PFSK-1 (cell line): ENCODE data around the gene FBXL13.

ENCODE experiments used
- FOXP2 ChIP-seq: optimal IDR thresholded peaks from 2 replicates; pipeline ENCODE3; 2011; ENCODE audit warnings: borderline replicate concordance, control low read depth, inconsistent platforms; ENCODE audit not compliant: insufficient read depth; ENCODE audit errors: extremely low read length, extremely low read depth
- POLR2AphosphoS5 ChIP-seq: IDR thresholded peaks from 2 replicates; pipeline ENCODE4 v1.6.1; 2012; ENCODE audit warnings: low read depth, mild to moderate bottlenecking, control low read depth, low read length, moderate library complexity
- REST ChIP-seq, 2 experiments: IDR thresholded peaks; 2 replicates each; pipeline versions ENCODE4 v1.6.1 to v1.8.0; 2011 to 2012; ENCODE audit warnings: low read depth in 2 of 2, low read length in 2 of 2, control low read depth in 1 of 2, inconsistent platforms in 1 of 2, mild to moderate bottlenecking in 1 of 2, moderate library complexity in 1 of 2; ENCODE audit not compliant: insufficient read depth in 1 of 2
- SIN3A ChIP-seq: IDR thresholded peaks from 2 replicates; pipeline ENCODE4 v1.6.1; 2012; ENCODE audit warnings: mild to moderate bottlenecking, low read length, moderate library complexity, borderline replicate concordance; ENCODE audit not compliant: insufficient read depth
- TAF1 ChIP-seq: IDR thresholded peaks from 2 replicates; pipeline ENCODE4 v1.6.1; 2012; ENCODE audit warnings: low read length, control low read depth, borderline replicate concordance; ENCODE audit not compliant: insufficient read depth

Gene FBXL13

GRCh38 chr7:103113164-103113563, 38.6 kb upstream of the FBXL13 start:
- TF ChIP-seq SIN3A (no peak), POLR2AphosphoS5 (no peak), FOXP2 (no peak), TAF1 (no peak), REST (IDR thresholded peaks at IDR 0.05; ENCODE audit: insufficient read depth in 1 of 2, low read depth in 2 of 2, low read length in 2 of 2) (no peak)

GRCh38 chr7:103106005-103106702, 31.6 kb upstream of the FBXL13 start:
- TF ChIP-seq POLR2AphosphoS5 (no peak), SIN3A (no peak), FOXP2 (no peak), REST (IDR thresholded peaks at IDR 0.05; ENCODE audit: insufficient read depth in 1 of 2, low read depth in 2 of 2, low read length in 2 of 2) (no peak), TAF1 (no peak)

GRCh38 chr7:103101543-103101942, 26.9 kb upstream of the FBXL13 start:
- TF ChIP-seq TAF1 (no peak), FOXP2 (no peak), SIN3A (no peak), REST (IDR thresholded peaks at IDR 0.05; ENCODE audit: insufficient read depth in 1 of 2, low read depth in 2 of 2, low read length in 2 of 2) (no peak), POLR2AphosphoS5 (no peak)

- TF ChIP-seq REST (IDR thresholded peaks at IDR 0.05; ENCODE audit: insufficient read depth in 1 of 2, low read depth in 2 of 2, low read length in 2 of 2): no peak
- no peak for TF ChIP-seq SIN3A
- no peak for TF ChIP-seq FOXP2
Measured at GRCh38 chr7:103100348-103100747, 25.8 kb upstream of the FBXL13 start.

GRCh38 chr7:103097041-103097440, 22.4 kb upstream of the FBXL13 start:
- TF ChIP-seq POLR2AphosphoS5 (no peak), TAF1 (no peak), SIN3A (no peak), FOXP2 (no peak), REST (IDR thresholded peaks at IDR 0.05; ENCODE audit: insufficient read depth in 1 of 2, low read depth in 2 of 2, low read length in 2 of 2) (no peak)
